Activated T-cell treated with anti-CD3 and anti-CD28 coated beads, Interleukin-2, amount 50 U/mL, for 72 hours (primary cell): Measurements from ENCODE around the gene C17orf75. TPM values are rescaled to one million over a fixed set of nuclear protein-coding genes. Genes with fewer than 3 reads are reported as not detected.
"Not testable (repeated sequence)": the region's sequence is repeated elsewhere in the genome, so short reads cannot be mapped to it uniquely, and the experiment has no call there.

Experiments
- ATAC-seq, 2 donors: fragments of 150-1000 bp; cut with Tn5 transposase; replicated peaks in 1 of 2; 2 replicates each; pipeline ENCODE4 v1.10.0; 2021; ENCODE audit warnings: moderate library complexity in 2 of 2, mild to moderate bottlenecking in 1 of 2
- DNase-seq, 2 donors: peaks; one replicate each; pipeline ENCODE4 v3.0.0; 2021 to 2022; ENCODE audit warnings: mixed read lengths in 1 of 2
- H3K27ac Mint-ChIP-seq: one replicate; pipeline ENCODE4 v1.8.0; 2022; ENCODE audit warnings: mild to moderate bottlenecking, moderate library complexity, mixed read lengths
- H3K27me3 Mint-ChIP-seq: one replicate; pipeline ENCODE4 v1.8.0; 2022; ENCODE audit warnings: low read depth, mixed read lengths
- H3K36me3 Mint-ChIP-seq, 2 donors: one replicate each; pipeline ENCODE4 v1.8.0; 2022; ENCODE audit warnings: mixed read lengths in 2 of 2, mild to moderate bottlenecking in 1 of 2; ENCODE audit not compliant: insufficient read depth in 2 of 2
- H3K4me1 Mint-ChIP-seq: one replicate; pipeline ENCODE4 v1.8.0; 2022; ENCODE audit warnings: low read depth, mixed read lengths
- H3K4me3 Mint-ChIP-seq, 2 donors: one replicate each; pipeline ENCODE4 v1.8.0; 2022; ENCODE audit warnings: mild to moderate bottlenecking in 2 of 2, mixed read lengths in 2 of 2, moderate library complexity in 2 of 2
- H3K9me3 Mint-ChIP-seq, 2 donors: one replicate each; pipeline ENCODE4 v1.8.0; 2022; ENCODE audit warnings: mixed read lengths in 2 of 2
- total RNA-seq, 2 donors: library from RNA; stranded (reverse); gene quantifications; one replicate each; pipeline ENCODE4 v1.2.3, GENCODE V29; 2022

C17orf75 gene
- total RNA-seq, 2 donors from 2014 or later, result 32.6 to 40.0 TPM

- no peaks in the 10 kb centered on the region for H3K27me3 Mint-ChIP-seq
- H3K4me3 Mint-ChIP-seq, result peak overlapping the region in 1 of 2 donors; percentile 49
- no peaks in the 10 kb centered on the region for H3K9me3 Mint-ChIP-seq
- DNase-seq, result no peak
- H3K4me1 Mint-ChIP-seq, result peaks cover 64% of the 10 kb centered on the region
- peak overlapping the region; percentile 1 for H3K27ac Mint-ChIP-seq
- no peak for ATAC-seq
- peaks cover 16 to 48% of the 10 kb centered on the region in 2 donors for H3K36me3 Mint-ChIP-seq
Observed at GRCh38 chr17:32356378-32356743, 14.4 kb upstream of the C17orf75 start.

DNA sequence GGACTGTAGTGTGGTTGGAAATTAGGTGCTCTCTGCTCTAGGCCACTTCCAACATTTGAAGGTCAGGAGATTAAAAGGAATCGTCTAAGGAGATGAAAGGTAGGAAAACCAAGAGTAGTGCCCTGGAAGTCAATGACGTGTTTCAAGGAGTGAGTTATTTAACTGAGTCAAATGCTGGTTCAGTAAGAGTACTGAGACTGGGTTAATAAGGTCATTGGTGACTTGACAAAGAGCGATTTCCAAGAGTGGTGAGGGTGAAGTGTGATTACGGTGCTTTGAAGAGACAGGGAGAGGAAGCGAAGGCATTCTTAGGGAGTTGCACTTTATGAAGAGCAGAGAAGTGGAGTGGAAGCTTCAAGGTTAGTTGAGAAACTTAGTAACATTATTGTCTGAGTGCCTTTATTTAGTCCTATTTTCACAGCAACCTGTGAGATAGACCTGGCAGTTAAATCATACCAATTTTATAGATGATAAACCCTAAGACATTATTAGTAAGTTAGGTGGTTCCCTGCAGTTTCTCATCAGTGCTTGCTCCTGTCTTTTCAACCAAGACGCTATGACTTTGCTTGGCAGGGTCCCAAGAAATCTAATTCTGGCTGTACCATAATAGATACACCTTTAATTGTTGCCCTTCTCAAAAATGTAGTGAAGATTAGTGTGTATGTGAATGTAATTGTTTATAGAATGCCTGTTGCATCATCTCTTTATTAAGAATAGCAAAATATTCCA is 13.8 kb upstream of the C17orf75 start:
- no peaks in the 10 kb centered on the region for H3K27me3 Mint-ChIP-seq
- peak in 1 of 2 donors; percentile 36 for ATAC-seq
- H3K9me3 Mint-ChIP-seq, result no peaks in the 10 kb centered on the region
- peak overlapping the region; percentile 41 to 55 for H3K4me3 Mint-ChIP-seq
- peak overlapping the region; percentile 18 for H3K27ac Mint-ChIP-seq
- H3K36me3 Mint-ChIP-seq, result peaks cover 14 to 46% of the 10 kb centered on the region in 2 donors
- no peak for DNase-seq
- H3K4me1 Mint-ChIP-seq, result peaks cover 62% of the 10 kb centered on the region

DNA sequence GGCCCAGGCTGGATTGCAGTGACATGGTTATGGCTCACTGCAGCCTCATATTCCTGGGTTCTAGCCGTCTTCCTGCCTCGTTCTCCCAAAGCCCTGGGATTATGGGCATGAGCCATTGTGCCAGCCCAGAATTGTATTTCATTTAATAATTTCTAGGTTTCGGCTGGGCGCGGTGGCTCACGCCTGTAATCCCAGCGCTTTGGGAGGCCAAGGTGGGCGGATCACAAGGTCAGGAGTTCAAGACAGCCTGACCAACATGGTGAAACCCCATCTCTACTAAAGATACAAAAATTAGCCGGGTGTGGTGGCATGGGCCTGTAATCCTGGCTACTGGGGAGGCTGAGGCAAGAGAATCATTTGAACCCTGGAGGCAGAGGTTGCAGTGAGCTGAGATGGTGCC is 10.8 kb upstream of the C17orf75 start:
- not testable (repeated sequence) for DNase-seq, H3K9me3 Mint-ChIP-seq, H3K27me3 Mint-ChIP-seq, ATAC-seq
- H3K27ac Mint-ChIP-seq, result peak overlapping the region; percentile 27
- H3K4me3 Mint-ChIP-seq, result peak overlapping the region; percentile 97 to 98
- H3K4me1 Mint-ChIP-seq, result peaks cover 64% of the 10 kb centered on the region
- H3K36me3 Mint-ChIP-seq, result peaks cover 23 to 47% of the 10 kb centered on the region in 2 donors

DNA sequence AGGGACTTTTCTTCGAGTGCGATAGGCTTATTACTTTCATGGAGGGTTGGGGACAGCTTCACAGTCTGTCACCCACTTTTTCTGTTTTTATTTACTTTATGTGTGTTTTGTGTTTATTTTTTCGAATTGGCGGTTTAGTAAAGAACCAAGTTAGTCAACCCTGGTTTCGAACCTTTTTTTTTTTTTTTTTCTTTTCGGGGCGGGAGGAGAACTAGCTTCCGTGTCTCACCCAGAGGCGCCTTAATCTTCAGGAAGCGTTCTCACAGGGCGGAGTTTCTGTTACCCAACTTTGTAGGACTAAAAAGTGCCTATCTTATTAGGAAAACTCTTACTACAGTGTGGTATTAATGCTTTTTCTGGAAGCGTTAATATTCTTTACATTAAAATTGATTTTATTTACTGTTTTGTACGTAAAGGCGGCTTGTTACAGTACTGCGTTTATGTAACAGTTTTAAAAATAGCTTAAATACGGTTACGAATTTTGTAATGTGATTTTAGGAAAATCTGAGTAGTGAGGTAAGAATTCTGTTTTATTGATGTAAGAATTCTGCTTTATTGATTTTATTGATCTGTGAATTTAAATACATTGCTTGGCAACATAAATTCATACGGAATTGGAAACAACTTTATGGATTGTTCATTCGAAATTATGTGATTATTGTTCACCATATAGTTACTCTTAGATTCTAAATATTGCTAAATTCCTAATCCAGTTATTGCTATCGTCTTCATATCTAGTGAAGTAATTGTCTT is 8.9 kb upstream of the C17orf75 start:
- Mint-ChIP-seq H3K9me3 (no peaks in the 10 kb centered on the region), H3K36me3 (peaks cover 20 to 42% of the 10 kb centered on the region in 2 donors), H3K4me3 (peak overlapping the region; percentile 97 to 98), H3K4me1 (peaks cover 52% of the 10 kb centered on the region), H3K27ac (peak overlapping the region; percentile 100), H3K27me3 (no peaks in the 10 kb centered on the region)
- ATAC-seq (peak; percentile 49), DNase-seq (peak; percentile 31 to 45)

DNA sequence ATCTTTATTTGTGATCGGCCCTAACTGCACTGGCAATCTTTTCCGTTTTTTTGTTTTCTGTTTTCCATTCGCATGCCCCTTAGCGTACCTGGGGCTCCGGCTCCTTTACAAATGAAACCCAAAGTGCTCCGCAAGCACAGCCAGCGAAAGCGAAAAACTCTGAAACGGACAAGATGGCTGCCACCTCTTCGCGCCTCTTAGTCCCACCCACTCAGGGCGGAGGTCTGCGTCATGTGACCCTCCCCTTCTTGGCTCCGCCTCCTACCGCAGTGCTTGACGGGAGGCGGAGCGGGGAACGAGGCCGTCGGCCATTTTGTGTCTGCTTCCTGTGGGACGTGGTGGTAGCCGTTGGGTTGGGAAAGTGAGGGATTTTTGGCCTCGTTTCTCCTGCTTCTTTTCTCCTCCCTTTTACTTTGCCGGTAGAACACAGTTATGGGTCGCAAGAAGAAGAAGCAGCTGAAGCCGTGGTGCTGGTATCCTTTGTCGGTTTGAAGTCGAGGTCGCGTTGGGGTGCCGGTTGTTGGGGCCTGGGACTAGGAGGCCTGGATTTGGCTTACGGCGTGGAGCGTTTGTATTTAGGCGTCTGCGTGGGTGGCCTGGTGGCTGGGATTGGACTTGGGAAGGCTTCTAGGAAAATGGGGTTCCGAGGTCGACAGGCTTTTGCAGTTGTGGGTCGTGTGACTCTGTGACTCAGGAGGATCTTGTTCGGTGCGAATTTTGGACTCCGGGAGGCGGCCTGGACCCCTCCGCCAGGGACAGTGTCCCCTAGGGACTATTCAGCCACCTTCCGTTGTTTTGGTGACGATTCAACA is 8.1 kb upstream of the C17orf75 start, which contains the start of gene ZNF207:
TSS of gene ZNF207 (plus strand) at position 304 of the 812 bp plus-strand sequence. CDS start at position 433, 129 bp downstream.
- no peaks in the 10 kb centered on the region for H3K27me3 Mint-ChIP-seq

GRCh38 chr17:32349503-32349853 is 7.5 kb upstream of the C17orf75 start:
- H3K27ac Mint-ChIP-seq, result peak overlapping the region; percentile 100
- DNase-seq, result peak in 1 of 2 donors; percentile 23

More for the DNA sequence above, 8.1 kb upstream of the C17orf75 start, which contains the start of gene ZNF207:
- Mint-ChIP-seq H3K4me3 (peak within 1 kb of the TSS; percentile 97 to 98), H3K36me3 (peaks cover 16 to 35% of the 10 kb centered on the region in 2 donors), H3K27ac (peak within 1 kb of the TSS; percentile 100), H3K4me1 (peaks cover 44% of the 10 kb centered on the region), H3K9me3 (no peaks in the 10 kb centered on the region)
- peak; percentile 94 to 96 for ATAC-seq
- peak; percentile 96 to 97 for DNase-seq

GRCh38 chr17:32348483-32348800 is 6.5 kb upstream of the C17orf75 start:
- Mint-ChIP-seq H3K9me3 (no peaks in the 10 kb centered on the region), H3K4me3 (peak overlapping the region in 1 of 2 donors; percentile 34), H3K27me3 (no peaks in the 10 kb centered on the region), H3K4me1 (peaks cover 30% of the 10 kb centered on the region), H3K36me3 (peaks cover 13 to 25% of the 10 kb centered on the region in 2 donors), H3K27ac (no peak overlapping the region)
- no peak for DNase-seq
- ATAC-seq, result no peak

More at GRCh38 chr17:32349503-32349853, 7.5 kb upstream of the C17orf75 start:
- no peaks in the 10 kb centered on the region for H3K9me3 Mint-ChIP-seq
- H3K36me3 Mint-ChIP-seq, result peaks cover 13 to 31% of the 10 kb centered on the region in 2 donors
- ATAC-seq, result no peak
- no peaks in the 10 kb centered on the region for H3K27me3 Mint-ChIP-seq
- H3K4me3 Mint-ChIP-seq, result peak overlapping the region; percentile 97 to 98
- peaks cover 38% of the 10 kb centered on the region for H3K4me1 Mint-ChIP-seq

DNA sequence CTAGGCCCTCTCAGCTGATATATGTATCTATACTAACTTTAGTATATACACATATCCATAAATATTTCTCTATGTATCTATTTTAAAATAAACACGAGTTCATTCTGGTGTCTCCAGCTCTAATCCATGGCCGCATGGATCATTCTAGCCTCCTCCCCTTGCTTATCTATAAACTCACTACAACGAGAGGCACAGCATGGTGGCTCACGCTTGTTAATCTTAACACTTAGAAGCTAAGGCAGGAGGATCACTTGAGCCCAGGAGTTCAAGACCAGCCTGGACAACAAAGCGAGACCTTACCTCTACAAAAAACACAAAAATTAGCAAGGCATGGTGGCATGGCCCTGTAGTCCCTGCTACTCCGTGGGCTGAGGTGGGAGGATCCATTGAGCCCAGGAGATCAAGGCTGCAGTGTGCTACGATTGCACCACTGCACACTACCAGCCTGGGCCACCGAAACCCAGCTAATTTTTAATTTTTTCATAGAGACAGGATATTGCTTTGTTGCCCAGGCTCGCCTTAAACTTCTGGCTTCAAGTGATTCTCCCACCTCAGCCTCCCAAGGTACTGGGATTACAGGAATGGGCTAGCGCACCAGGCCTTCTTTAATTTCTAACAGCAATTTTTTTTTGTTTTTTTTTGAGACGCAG is 4.1 kb upstream of the C17orf75 start:
- H3K36me3 Mint-ChIP-seq, result peaks cover 16 to 17% of the 10 kb centered on the region in 2 donors
- peaks cover 25% of the 10 kb centered on the region for H3K4me1 Mint-ChIP-seq
- DNase-seq (no peak), ATAC-seq (no peak)
- H3K27me3 Mint-ChIP-seq, result no peaks in the 10 kb centered on the region
- no peaks in the 10 kb centered on the region for H3K9me3 Mint-ChIP-seq
- H3K27ac Mint-ChIP-seq, result no peak overlapping the region
- H3K4me3 Mint-ChIP-seq, result no peak overlapping the region

DNA sequence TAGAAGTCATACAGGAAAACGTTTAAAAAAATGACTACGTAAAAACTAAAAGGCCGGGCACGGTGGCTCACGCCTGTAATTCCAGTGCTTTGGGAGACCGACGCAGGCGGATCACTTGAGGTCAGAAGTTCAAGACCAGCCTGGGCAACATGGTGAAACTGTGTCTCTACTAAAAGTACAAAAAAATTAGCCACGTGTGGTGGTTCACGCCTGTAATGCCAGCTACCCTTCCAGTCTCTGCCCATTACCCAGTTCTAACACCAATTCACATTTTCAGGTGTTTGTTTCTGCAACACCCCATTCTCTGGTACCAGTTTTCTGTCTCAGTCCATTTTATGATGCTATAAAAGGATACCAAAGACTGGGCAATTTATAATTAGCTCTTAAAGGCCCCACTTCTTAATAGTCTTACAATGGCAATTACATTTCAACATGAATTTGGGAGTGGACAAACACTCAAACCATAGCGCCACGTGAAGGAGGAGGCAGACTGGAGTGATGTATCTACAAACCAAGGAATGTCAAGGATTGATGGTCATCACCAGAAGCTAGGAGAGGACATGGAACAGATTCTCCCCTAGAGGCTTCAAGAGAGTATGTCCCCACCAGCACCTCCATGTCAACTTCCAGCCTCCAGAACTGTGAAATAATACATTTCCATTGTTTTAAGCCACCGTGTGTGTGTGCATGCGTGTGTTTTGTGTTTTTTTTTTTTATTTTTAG is 791 bp upstream of the C17orf75 start:
- DNase-seq, result no peak
- Mint-ChIP-seq H3K4me3 (peak overlapping the region; percentile 90 to 95), H3K36me3 (peaks cover 3 to 8% of the 10 kb centered on the region in 2 donors), H3K4me1 (peaks cover 30% of the 10 kb centered on the region), H3K9me3 (no peaks in the 10 kb centered on the region), H3K27me3 (no peaks in the 10 kb centered on the region), H3K27ac (peak overlapping the region; percentile 92)
- no peak for ATAC-seq

GRCh38 chr17:32341141-32341856 is 674 bp downstream of the C17orf75 start:
- H3K9me3 Mint-ChIP-seq, result no peaks in the 10 kb centered on the region

GRCh38 chr17:32335687-32336086 is 6.3 kb downstream of the C17orf75 start:
- H3K4me3 Mint-ChIP-seq, result no peak overlapping the region
- H3K4me1 Mint-ChIP-seq, result peaks cover 22% of the 10 kb centered on the region
- no peak overlapping the region for H3K27ac Mint-ChIP-seq
- H3K36me3 Mint-ChIP-seq, result peaks cover 6 to 9% of the 10 kb centered on the region in 2 donors
- ATAC-seq (no peak), DNase-seq (no peak)
- H3K27me3 Mint-ChIP-seq, result no peaks in the 10 kb centered on the region
- no peaks in the 10 kb centered on the region for H3K9me3 Mint-ChIP-seq

More at GRCh38 chr17:32341141-32341856, 674 bp downstream of the C17orf75 start:
- Mint-ChIP-seq H3K4me1 (peaks cover 30% of the 10 kb centered on the region), H3K4me3 (peak overlapping the region; percentile 90 to 95), H3K27me3 (no peaks in the 10 kb centered on the region), H3K27ac (peak overlapping the region; percentile 91), H3K36me3 (peaks cover 3 to 8% of the 10 kb centered on the region in 2 donors)
- ATAC-seq (peak; percentile 42 to 57), DNase-seq (peak; percentile 45 to 67)
